Hepatocyte (in vitro differentiated cells): Measurements from ENCODE around the gene S100A6.

Experiments
- EZH2 ChIP-seq: fragments of 200-600 bp; sonication (generic); IDR thresholded peaks from 2 replicates; pipeline ENCODE4 v1.6.1; 2016; ENCODE audit warnings: antibody characterized with exemption, mild to moderate bottlenecking, borderline replicate concordance
- EZH2phosphoT487 ChIP-seq: fragments of 200-600 bp; sonication (generic); IDR thresholded peaks from one replicate; pipeline ENCODE4 v1.6.1; 2018; ENCODE audit warnings: antibody characterized with exemption, mild to moderate bottlenecking, low read depth, moderate library complexity; ENCODE audit not compliant: unreplicated experiment, severe bottlenecking
- TF ChIP-seq, protein P1 (sequence below): fragments of 200-600 bp; sonication (generic); IDR thresholded peaks from 2 replicates; pipeline ENCODE4 v1.5.1; 2016; ENCODE audit warnings: antibody characterized with exemption, mild to moderate bottlenecking; ENCODE audit not compliant: poor library complexity

DNA sequence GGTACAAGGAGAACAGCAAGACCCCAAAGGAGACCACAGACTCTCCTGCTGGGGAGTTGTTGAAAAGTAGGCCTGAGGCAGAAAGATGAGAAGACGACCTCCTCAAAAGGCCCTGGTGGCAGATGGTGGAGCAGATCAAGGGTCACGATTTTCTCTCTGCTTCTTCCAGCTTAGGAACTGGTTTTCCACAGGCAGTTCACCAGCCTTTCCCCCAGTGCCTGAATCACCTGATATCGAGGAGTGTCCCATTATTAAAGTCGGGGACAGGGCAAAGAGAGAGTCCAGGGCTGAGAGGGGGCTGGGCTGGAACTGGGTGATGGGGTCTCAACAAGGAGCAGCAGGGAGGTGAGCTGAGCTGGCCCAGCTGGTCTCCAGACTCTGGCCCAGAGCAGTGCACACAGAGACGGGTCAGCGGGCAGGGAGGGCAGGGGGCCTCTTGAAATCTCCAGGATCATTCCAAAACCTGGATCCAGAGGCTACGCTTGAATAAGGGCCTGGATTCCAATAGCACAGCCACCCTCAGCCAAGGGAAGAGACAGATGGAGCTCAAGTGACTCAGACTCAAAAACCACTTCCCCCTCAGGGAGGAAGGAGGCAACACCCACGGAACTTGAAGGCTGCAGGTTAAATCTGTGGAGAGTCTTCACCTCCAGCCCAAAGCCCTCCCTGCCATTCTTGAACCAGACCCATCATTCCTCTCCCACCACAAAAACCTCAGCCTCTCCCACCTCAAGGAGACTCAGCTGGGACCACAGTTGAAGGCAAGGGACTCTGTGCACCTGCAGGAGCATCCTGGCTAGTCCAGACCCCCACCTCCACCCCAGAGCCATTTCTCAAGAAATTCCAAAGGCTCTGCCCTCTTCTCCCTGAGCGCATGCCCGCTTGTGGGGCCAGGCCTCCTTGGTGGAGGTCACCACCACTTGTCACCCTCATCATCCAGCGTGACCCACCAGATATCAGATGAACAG, 4.9 kb upstream of the S100A6 start, which contains the start of gene S100A5:
- TF ChIP-seq, protein P1, sequence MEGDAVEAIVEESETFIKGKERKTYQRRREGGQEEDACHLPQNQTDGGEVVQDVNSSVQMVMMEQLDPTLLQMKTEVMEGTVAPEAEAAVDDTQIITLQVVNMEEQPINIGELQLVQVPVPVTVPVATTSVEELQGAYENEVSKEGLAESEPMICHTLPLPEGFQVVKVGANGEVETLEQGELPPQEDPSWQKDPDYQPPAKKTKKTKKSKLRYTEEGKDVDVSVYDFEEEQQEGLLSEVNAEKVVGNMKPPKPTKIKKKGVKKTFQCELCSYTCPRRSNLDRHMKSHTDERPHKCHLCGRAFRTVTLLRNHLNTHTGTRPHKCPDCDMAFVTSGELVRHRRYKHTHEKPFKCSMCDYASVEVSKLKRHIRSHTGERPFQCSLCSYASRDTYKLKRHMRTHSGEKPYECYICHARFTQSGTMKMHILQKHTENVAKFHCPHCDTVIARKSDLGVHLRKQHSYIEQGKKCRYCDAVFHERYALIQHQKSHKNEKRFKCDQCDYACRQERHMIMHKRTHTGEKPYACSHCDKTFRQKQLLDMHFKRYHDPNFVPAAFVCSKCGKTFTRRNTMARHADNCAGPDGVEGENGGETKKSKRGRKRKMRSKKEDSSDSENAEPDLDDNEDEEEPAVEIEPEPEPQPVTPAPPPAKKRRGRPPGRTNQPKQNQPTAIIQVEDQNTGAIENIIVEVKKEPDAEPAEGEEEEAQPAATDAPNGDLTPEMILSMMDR: no peak
- TF ChIP-seq EZH2phosphoT487 (no peak), EZH2 (no peak)
